Gastroesophageal sphincter (tissue), 3 donors: ENCODE data around the gene LRRC8B.

ENCODE experiments used
- POLR2A ChIP-seq, 2 donors: fragments of 450-650 bp; IDR thresholded peaks; one replicate each; pipeline ENCODE4 v1.6.1; 2017; ENCODE audit warnings: antibody characterized with exemption in 2 of 2, mild to moderate bottlenecking in 2 of 2, moderate library complexity in 1 of 2
- TF ChIP-seq, protein P1 (sequence below), 4 experiments: fragments of 200-600 bp in 2 of 4; fragments of 450-650 bp in 2 of 4; sonication (generic) in 1 of 4; IDR thresholded peaks; one replicate each; pipeline ENCODE4 v1.5.1; 2017 to 2019; ENCODE audit warnings: antibody characterized with exemption in 4 of 4, mild to moderate bottlenecking in 2 of 4, moderate library complexity in 2 of 4

DNA sequence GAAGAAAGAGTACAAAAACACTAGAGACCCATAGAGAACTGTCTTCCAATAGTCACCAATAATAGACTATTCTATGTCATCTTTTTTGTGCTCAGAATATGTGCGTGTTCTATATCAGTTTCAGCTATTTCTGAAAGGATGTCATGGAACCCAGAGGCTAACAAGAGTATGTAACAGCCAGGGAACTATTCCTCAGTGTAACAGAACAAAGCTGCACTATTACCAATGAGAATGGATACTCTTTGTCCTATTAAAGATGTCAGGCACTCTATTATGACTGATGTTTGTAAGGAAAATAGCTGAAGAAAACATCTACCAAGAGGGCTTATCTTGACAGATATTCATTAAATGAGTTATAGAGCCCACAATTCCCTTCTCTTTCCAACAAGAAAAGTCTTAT lies 99.7 kb downstream of the LRRC8B start:
- TF ChIP-seq, protein P1, sequence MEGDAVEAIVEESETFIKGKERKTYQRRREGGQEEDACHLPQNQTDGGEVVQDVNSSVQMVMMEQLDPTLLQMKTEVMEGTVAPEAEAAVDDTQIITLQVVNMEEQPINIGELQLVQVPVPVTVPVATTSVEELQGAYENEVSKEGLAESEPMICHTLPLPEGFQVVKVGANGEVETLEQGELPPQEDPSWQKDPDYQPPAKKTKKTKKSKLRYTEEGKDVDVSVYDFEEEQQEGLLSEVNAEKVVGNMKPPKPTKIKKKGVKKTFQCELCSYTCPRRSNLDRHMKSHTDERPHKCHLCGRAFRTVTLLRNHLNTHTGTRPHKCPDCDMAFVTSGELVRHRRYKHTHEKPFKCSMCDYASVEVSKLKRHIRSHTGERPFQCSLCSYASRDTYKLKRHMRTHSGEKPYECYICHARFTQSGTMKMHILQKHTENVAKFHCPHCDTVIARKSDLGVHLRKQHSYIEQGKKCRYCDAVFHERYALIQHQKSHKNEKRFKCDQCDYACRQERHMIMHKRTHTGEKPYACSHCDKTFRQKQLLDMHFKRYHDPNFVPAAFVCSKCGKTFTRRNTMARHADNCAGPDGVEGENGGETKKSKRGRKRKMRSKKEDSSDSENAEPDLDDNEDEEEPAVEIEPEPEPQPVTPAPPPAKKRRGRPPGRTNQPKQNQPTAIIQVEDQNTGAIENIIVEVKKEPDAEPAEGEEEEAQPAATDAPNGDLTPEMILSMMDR (IDR thresholded peaks at IDR 0.05), result no peak
- TF ChIP-seq POLR2A (IDR thresholded peaks at IDR 0.05), result no peak
